ENCODE results near the gene ACHE.
"Not testable (repeated sequence)": the region's sequence is repeated elsewhere in the genome, so short reads cannot be mapped to it uniquely, and the experiment has no call there.

The ACHE gene

GRCh38 chr7:100860702-100861615 lies 34.7 kb downstream of the ACHE start:
- DNase-seq, result no peak

GRCh38 chr7:100859856-100860255 lies 35.8 kb downstream of the ACHE start:
- no peak for DNase-seq

GRCh38 chr7:100856871-100857282 lies 38.8 kb downstream of the ACHE start:
- no peak for DNase-seq

GRCh38 chr7:100855515-100855914 lies 40.2 kb downstream of the ACHE start:
- DNase-seq, result no peak

GRCh38 chr7:100854899-100855298 lies 40.8 kb downstream of the ACHE start:
- not testable (repeated sequence) for DNase-seq

- no peak for DNase-seq
Measured at GRCh38 chr7:100854146-100854895, 41.4 kb downstream of the ACHE start.

- DNase-seq, result peak; percentile 91
Measured at GRCh38 chr7:100852048-100852872, 43.4 kb downstream of the ACHE start, which contains the start of gene SLC12A9. Gene SLC12A9 (plus strand): TSS chr7:100852713. CDS start chr7:100854198, 1,485 bp downstream.

GRCh38 chr7:100847360-100847759 lies 48.3 kb downstream of the ACHE start:
- DNase-seq, result no peak

GRCh38 chr7:100840470-100841100 lies 55.1 kb downstream of the ACHE start:
- DNase-seq, result no peak
